ENCODE data around the gene CDC25C. TPM values are rescaled to one million over a fixed set of nuclear protein-coding genes. Genes with fewer than 3 reads are reported as not detected.
A peak's percentile ranks its signal among the peaks of the same experiment; 100 is the strongest.
"Not testable (repeated sequence)": the region's sequence is repeated elsewhere in the genome, so short reads cannot be mapped to it uniquely, and the experiment has no call there.

CDC25C gene
- total RNA-seq, 1 donor from 2014 or later: 4.4 TPM

GRCh38 chr5:138344887-138345622 lies 13.5 kb upstream of the CDC25C start:
- no peak for DNase-seq

GRCh38 chr5:138340008-138340407 lies 8.4 kb upstream of the CDC25C start:
- no peak for DNase-seq

- no peak for DNase-seq
Measured at GRCh38 chr5:138339464-138339863, 7.9 kb upstream of the CDC25C start.

- peak; percentile 60 for DNase-seq
Measured at GRCh38 chr5:138339091-138339456, 7.5 kb upstream of the CDC25C start.

- no peak for DNase-seq
Measured at GRCh38 chr5:138338411-138339090, 6.9 kb upstream of the CDC25C start.

- DNase-seq: peak; percentile 97
Measured at GRCh38 chr5:138337685-138338410, 6.2 kb upstream of the CDC25C start, which contains the start of gene FAM53C. Gene FAM53C (plus strand): TSS chr5:138338266. CDS start chr5:138341336, 3,070 bp downstream.

GRCh38 chr5:138336952-138337684 lies 5.5 kb upstream of the CDC25C start:
- DNase-seq: peak; percentile 95

- DNase-seq: no peak
Measured at GRCh38 chr5:138334867-138335447, 3.4 kb upstream of the CDC25C start.

GRCh38 chr5:138330813-138331448 lies 673 bp downstream of the CDC25C start:
- no peak for DNase-seq

GRCh38 chr5:138318211-138318610 lies 13.4 kb downstream of the CDC25C start:
- not testable (repeated sequence) for DNase-seq

GRCh38 chr5:138316355-138316754 lies 15.2 kb downstream of the CDC25C start:
- DNase-seq: no peak

- DNase-seq: no peak
Measured at GRCh38 chr5:138315751-138316278, 15.8 kb downstream of the CDC25C start.

- peak; percentile 73 for DNase-seq
Measured at GRCh38 chr5:138305797-138306196, 25.8 kb downstream of the CDC25C start.

GRCh38 chr5:138303372-138303771 lies 28.2 kb downstream of the CDC25C start:
- no peak for DNase-seq

GRCh38 chr5:138289296-138289695 lies 42.3 kb downstream of the CDC25C start:
- DNase-seq: no peak

- no peak for DNase-seq
Measured at GRCh38 chr5:138287246-138287645, 44.4 kb downstream of the CDC25C start.

- DNase-seq: peak; percentile 56
Measured at GRCh38 chr5:138282920-138283742, 48.5 kb downstream of the CDC25C start.

GRCh38 chr5:138280915-138281314 lies 50.7 kb downstream of the CDC25C start:
- no peak for DNase-seq

GRCh38 chr5:138276402-138277054 lies 55.1 kb downstream of the CDC25C start:
- no peak for DNase-seq

GRCh38 chr5:138275895-138276294 lies 55.7 kb downstream of the CDC25C start:
- DNase-seq: no peak

All from tongue (tissue), 2 donors.